ENCODE results near the gene MAGEA3.
"Not testable (repeated sequence)": the region's sequence is repeated elsewhere in the genome, so short reads cannot be mapped to it uniquely, and the experiment has no call there.

The MAGEA3 gene, protein sequence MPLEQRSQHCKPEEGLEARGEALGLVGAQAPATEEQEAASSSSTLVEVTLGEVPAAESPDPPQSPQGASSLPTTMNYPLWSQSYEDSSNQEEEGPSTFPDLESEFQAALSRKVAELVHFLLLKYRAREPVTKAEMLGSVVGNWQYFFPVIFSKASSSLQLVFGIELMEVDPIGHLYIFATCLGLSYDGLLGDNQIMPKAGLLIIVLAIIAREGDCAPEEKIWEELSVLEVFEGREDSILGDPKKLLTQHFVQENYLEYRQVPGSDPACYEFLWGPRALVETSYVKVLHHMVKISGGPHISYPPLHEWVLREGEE
- total RNA-seq, result 0 reads per million in 9 experiments

DNA sequence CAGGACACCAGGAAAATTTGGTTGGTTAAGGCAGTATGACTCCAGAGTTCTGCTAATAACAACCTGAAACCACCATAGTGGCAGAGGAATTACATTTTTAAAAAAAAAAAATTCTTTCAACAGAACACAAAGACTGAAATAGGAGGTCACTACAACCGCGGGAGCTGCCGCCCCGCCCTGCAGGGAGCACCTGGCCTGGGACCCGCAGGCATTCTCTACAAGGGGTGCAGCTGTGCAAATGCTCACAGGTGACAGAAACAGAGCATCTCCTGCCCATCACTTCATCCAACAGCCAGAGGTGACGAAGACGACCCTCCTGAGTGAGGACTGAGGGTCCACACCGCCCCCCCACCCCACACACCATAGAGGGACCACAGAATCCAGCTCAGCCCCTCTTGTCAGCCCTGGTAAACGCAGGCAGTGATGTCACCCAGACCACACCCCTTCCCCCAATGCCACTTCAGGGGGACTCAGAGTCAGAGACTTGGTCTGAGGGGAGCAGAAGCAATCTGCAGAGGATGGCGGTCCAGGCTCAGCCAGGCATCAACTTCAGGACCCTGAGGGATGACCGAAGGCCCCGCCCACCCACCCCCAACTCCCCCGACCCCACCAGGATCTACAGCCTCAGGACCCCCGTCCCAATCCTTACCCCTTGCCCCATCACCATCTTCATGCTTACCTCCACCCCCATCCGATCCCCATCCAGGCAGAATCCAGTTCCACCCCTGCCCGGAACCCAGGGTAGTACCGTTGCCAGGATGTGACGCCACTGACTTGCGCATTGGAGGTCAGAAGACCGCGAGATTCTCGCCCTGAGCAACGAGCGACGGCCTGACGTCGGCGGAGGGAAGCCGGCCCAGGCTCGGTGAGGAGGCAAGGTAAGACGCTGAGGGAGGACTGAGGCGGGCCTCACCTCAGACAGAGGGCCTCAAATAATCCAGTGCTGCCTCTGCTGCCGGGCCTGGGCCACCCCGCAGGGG is at the start of gene MAGEA3:
TSS of gene MAGEA3 (plus strand) at position 843 of the 980 bp plus-strand sequence. CDS start 2,039 bp downstream, outside the sequence.
- H3K27ac Mint-ChIP-seq; H3K9me3 Mint-ChIP-seq; H3K4me1 Mint-ChIP-seq (ENCODE audit: low read depth in 2 of 2); DNase-seq; ATAC-seq (replicated peaks); H3K36me3 Mint-ChIP-seq (ENCODE audit: insufficient read depth); H3K4me3 Mint-ChIP-seq; H3K27me3 Mint-ChIP-seq: not testable (repeated sequence)

DNA sequence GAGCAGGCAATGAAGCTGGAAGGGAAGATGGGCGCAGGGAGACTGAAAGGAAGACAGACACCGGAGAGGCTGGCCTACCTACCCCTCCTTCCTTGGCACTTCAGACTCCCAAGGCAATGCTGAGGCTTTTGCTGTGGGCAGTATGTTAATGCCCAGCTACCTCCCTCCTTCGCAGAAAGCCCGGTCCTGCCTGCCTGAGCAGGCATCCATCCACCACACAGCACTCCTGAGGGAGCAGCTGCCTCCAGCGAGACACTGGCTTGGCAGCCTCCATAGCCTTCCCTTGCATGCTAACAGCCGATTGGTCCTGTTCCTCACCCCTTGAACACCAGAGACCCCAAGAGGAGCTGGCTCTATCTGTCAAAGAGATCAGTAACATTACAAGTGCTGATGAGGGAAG is 46.5 kb upstream of the MAGEA3 start:
- ATAC-seq (replicated peaks), result no peak
- no peaks in the 10 kb centered on the region for H3K9me3 Mint-ChIP-seq
- peaks cover 4 to 33% of the 10 kb centered on the region in 2 donors for H3K27me3 Mint-ChIP-seq
- no peak for DNase-seq
- no peak overlapping the region for H3K27ac Mint-ChIP-seq
- no peak overlapping the region for H3K4me3 Mint-ChIP-seq
- no peaks in the 10 kb centered on the region for H3K36me3 Mint-ChIP-seq (ENCODE audit: insufficient read depth)
- H3K4me1 Mint-ChIP-seq (ENCODE audit: low read depth in 2 of 2), result no peaks in the 10 kb centered on the region

DNA sequence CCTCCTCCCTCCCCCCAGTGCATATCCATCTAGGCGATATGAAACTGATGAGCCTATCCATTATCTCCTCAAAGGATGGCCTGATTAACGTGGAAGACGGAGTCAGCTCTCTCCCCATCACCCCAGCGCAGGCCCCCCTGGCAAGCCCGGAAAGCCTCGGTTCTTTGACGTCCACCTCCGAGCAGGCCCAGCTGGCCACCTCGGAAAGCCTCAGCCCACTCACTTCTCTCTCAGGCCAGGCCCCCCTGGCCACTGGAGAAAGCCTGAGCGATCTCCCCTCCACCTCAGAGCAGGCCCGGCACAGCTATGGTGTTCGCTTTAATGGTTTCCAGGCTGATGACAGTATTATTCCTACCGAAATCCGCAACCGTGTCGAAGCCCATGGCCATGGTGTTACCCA is 46.1 kb upstream of the MAGEA3 start:
- no peaks in the 10 kb centered on the region for H3K36me3 Mint-ChIP-seq (ENCODE audit: insufficient read depth)
- DNase-seq, result no peak
- no peak overlapping the region for H3K27ac Mint-ChIP-seq
- H3K9me3 Mint-ChIP-seq, result no peaks in the 10 kb centered on the region
- no peak overlapping the region for H3K4me3 Mint-ChIP-seq
- no peak for ATAC-seq (replicated peaks)
- H3K4me1 Mint-ChIP-seq (ENCODE audit: low read depth in 2 of 2), result no peaks in the 10 kb centered on the region
- H3K27me3 Mint-ChIP-seq, result peaks cover 4 to 33% of the 10 kb centered on the region in 2 donors

DNA sequence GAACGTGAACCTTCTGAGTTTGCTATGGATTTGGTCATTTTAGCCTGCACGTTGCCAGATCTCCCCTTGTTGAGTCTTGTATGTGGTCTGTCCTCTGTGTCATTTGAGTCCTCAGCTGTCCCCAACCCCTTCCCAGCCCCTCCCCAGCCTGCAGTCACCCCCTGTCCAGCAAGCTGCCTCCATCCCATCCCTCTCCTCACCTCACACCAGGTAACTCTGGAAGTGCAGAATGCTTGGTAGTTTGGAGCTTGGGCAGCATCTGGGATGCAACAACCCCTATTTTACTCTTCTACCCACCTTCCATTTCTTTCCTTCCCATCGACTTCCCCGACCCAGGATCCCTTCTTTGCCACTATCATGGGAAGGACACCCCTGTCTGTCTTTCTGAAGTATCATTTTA is 42.5 kb upstream of the MAGEA3 start:
- DNase-seq (no peak), ATAC-seq (replicated peaks) (no peak)
- Mint-ChIP-seq H3K36me3 (ENCODE audit: insufficient read depth) (no peaks in the 10 kb centered on the region), H3K27ac (no peak overlapping the region), H3K4me3 (no peak overlapping the region), H3K4me1 (ENCODE audit: low read depth in 2 of 2) (no peaks in the 10 kb centered on the region), H3K9me3 (no peaks in the 10 kb centered on the region), H3K27me3 (peaks cover 4 to 22% of the 10 kb centered on the region in 2 donors)

DNA sequence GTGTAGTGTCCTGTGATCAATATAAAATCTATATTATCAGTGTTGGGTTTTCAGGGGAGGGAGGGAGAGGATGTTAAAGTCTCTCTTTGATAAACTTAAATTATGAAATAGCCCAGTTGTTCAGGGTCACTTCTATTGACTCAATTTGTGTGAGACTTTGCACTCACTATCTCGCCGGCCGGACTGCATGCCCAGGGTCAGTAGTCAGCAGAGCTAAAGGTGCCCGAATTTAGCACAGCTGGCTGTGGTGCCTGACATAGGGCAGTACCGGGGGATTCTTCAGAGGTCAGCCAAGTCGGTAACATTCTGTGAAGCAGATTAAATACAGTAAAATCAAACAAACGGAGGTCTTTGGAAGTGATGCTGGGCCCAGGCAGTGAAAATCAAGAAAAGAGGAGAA is 41.7 kb upstream of the MAGEA3 start:
- DNase-seq, result no peak
- H3K4me3 Mint-ChIP-seq, result no peak overlapping the region
- H3K9me3 Mint-ChIP-seq, result no peaks in the 10 kb centered on the region
- H3K4me1 Mint-ChIP-seq (ENCODE audit: low read depth in 2 of 2), result no peaks in the 10 kb centered on the region
- no peak overlapping the region for H3K27ac Mint-ChIP-seq
- H3K36me3 Mint-ChIP-seq (ENCODE audit: insufficient read depth), result no peaks in the 10 kb centered on the region
- no peak for ATAC-seq (replicated peaks)
- peaks cover 4 to 22% of the 10 kb centered on the region in 2 donors for H3K27me3 Mint-ChIP-seq

DNA sequence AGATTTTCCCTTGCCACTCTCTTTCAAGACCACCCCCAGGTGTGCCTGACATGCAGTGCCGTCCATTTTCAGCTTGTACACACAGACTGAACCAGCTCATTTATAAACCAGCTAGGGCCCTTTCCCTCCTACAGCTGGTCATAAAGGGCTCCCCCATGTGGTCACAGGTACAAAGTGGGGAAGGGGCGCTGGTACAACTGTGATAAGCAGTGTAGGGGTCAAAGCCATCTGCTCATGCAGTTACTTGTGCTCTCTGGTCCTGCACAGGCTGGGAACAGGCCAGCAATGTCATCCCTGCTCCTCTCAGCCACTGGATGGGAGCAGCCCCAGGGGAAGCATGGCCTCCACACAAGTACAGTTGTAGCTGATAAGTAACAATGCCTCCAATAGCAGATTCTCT is 40.3 kb upstream of the MAGEA3 start:
- no peak for DNase-seq
- no peak overlapping the region for H3K4me3 Mint-ChIP-seq
- no peaks in the 10 kb centered on the region for H3K9me3 Mint-ChIP-seq
- no peaks in the 10 kb centered on the region for H3K36me3 Mint-ChIP-seq (ENCODE audit: insufficient read depth)
- peaks cover 4 to 22% of the 10 kb centered on the region in 2 donors for H3K27me3 Mint-ChIP-seq
- no peak for ATAC-seq (replicated peaks)
- H3K27ac Mint-ChIP-seq, result no peak overlapping the region
- no peaks in the 10 kb centered on the region for H3K4me1 Mint-ChIP-seq (ENCODE audit: low read depth in 2 of 2)

DNA sequence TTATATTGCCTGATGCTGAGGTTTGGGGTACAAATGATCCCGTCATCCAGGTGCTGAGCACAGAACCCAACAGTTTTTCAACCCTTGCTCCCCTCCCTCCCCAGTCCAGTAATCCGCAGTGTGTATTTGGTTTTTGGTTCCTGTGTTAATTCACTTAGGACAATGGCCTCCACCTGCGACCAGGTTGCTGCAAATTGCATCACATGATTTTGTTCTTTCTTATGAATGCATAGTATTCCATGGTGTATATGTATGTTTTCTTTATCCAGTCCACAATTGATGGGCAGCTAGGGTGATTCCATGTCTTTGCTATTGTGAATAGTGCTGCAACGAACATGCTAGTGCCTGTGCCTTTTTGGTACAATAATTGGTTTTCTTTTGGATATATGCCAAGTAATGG is 35.5 kb upstream of the MAGEA3 start:
- Mint-ChIP-seq H3K9me3 (peaks cover 0 to 5% of the 10 kb centered on the region in 2 donors), H3K4me3 (no peak overlapping the region), H3K36me3 (ENCODE audit: insufficient read depth) (no peaks in the 10 kb centered on the region), H3K27me3 (no peaks in the 10 kb centered on the region), H3K4me1 (ENCODE audit: low read depth in 2 of 2) (no peaks in the 10 kb centered on the region), H3K27ac (no peak overlapping the region)
- ATAC-seq (replicated peaks) (no peak), DNase-seq (no peak)

DNA sequence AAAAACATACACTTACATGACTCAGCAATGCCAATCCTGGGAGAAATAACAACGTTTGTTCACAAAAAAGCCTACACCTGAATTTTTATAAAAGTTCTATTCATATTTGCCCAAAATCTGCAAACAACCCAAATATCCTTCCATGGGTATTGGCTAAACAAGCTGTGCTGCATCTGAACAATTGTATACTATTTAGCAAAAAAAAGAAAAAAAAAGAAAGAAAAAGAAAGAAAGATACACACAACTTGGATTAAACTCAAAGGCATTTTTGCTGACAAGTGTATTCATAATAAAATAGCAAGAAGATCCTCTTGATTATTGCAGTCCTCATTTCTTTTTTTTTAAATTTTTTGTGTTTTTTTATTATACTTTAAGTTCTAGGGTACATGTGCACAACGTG is 24.5 kb upstream of the MAGEA3 start:
- Mint-ChIP-seq H3K4me1 (ENCODE audit: low read depth in 2 of 2) (no peaks in the 10 kb centered on the region), H3K4me3 (no peak overlapping the region), H3K36me3 (ENCODE audit: insufficient read depth) (no peaks in the 10 kb centered on the region)

DNA sequence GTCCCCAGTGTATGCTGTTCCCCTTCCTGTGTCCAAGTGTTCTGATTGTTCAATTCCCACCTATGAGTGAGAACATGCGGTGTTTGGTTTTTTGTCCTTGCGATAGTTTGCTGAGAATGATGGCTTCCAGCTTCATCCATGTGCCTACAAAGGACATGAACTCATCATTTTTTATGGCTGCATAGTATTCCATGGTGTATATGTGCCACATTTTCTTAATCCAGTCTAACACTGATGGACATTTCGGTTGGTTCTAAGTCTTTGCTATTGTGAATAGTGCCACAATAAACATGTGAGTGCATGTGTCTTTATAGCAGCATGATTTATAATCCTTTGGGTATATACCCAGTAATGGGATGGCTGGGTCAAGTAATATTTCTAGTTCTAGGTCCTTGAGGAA is 23.9 kb upstream of the MAGEA3 start:
- H3K4me3 Mint-ChIP-seq; H3K27ac Mint-ChIP-seq; H3K36me3 Mint-ChIP-seq (ENCODE audit: insufficient read depth); H3K4me1 Mint-ChIP-seq (ENCODE audit: low read depth in 2 of 2); H3K9me3 Mint-ChIP-seq; DNase-seq; ATAC-seq (replicated peaks): not testable (repeated sequence)
- peaks cover 5 to 11% of the 10 kb centered on the region in 2 donors for H3K27me3 Mint-ChIP-seq

More for the DNA sequence above, 24.5 kb upstream of the MAGEA3 start:
- H3K9me3 Mint-ChIP-seq, result no peaks in the 10 kb centered on the region
- DNase-seq (no peak), ATAC-seq (replicated peaks) (no peak)
- no peak overlapping the region for H3K27ac Mint-ChIP-seq
- peaks cover 5 to 13% of the 10 kb centered on the region in 2 donors for H3K27me3 Mint-ChIP-seq

DNA sequence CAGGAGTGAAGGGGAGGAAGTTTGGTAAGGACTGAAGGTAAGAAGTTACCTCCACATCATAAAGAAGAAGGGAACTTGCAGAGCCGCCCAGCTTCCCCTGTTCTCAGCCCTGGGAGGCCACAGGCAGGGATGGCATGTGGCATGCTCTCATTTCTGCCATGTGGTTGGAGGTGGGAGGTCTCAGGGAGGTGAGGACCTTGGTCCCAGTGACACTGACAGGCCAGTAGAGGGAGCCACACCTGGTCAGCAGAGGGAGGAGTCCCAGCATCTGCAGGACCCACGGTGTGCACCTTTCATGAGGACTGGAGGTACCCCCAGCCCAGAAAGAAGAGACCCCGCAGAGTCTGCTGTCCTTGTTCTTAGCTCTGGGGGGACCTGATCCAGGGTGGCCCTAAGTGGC is 17.6 kb upstream of the MAGEA3 start:
- DNase-seq; H3K27me3 Mint-ChIP-seq; ATAC-seq (replicated peaks); H3K9me3 Mint-ChIP-seq; H3K4me3 Mint-ChIP-seq; H3K36me3 Mint-ChIP-seq (ENCODE audit: insufficient read depth); H3K4me1 Mint-ChIP-seq (ENCODE audit: low read depth in 2 of 2); H3K27ac Mint-ChIP-seq: not testable (repeated sequence)

DNA sequence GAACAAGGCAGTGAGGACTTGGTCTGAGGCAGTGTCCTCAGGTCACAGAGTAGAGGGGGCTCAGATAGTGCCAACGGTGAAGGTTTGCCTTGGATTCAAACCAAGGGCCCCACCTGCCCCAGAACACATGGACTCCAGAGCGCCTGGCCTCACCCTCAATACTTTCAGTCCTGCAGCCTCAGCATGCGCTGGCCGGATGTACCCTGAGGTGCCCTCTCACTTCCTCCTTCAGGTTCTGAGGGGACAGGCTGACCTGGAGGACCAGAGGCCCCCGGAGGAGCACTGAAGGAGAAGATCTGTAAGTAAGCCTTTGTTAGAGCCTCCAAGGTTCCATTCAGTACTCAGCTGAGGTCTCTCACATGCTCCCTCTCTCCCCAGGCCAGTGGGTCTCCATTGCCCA is 1.8 kb downstream of the MAGEA3 start:
- H3K9me3 Mint-ChIP-seq; DNase-seq; H3K27me3 Mint-ChIP-seq; H3K36me3 Mint-ChIP-seq (ENCODE audit: insufficient read depth); H3K4me3 Mint-ChIP-seq; ATAC-seq (replicated peaks); H3K27ac Mint-ChIP-seq; H3K4me1 Mint-ChIP-seq (ENCODE audit: low read depth in 2 of 2): not testable (repeated sequence)

DNA sequence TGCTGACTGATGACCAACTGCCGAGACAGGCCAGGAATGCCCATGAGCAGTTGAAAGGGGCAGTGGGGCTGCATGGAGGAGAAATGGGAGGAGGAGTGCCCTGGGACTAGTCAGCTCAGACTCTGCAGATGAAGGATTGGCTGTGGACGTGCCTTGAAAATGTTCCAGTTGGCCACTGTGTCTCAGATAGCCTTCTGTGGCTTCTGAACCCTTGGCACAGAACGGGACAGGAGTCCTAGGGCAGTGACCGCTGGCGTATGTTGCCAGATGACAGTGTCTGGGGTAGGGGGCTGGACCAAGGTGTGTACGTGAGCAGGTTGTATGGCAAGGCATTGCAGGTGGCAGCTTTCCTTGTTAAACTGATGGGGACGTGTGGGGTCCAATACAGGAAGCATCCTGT is 7.9 kb downstream of the MAGEA3 start:
- not testable (repeated sequence) for H3K27me3 Mint-ChIP-seq; ATAC-seq (replicated peaks); H3K36me3 Mint-ChIP-seq (ENCODE audit: insufficient read depth); H3K4me3 Mint-ChIP-seq; H3K27ac Mint-ChIP-seq; DNase-seq; H3K4me1 Mint-ChIP-seq (ENCODE audit: low read depth in 2 of 2); H3K9me3 Mint-ChIP-seq

DNA sequence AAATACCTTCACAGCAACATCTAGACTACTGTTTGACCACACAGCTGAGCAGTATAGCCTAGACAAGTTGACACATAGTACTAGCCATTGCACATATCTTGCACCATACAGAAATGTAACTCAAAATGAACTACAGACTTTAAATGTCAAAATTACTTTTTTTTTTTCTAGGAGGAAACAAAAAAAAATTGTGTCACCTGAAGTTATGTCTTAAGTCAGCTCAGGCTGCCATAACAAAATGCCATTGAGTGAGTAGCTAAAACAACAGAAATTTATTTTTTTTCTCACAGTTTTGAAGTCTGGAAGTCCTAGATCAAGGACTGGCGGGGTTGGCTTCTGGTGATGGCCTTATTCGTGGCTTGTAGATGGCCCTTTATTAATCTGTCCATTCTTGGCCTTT is 10.6 kb downstream of the MAGEA3 start, which contains the start of gene CSAG2:
TSS of gene CSAG2 (minus strand) at position 101 of the 400 bp plus-strand sequence. CDS start 161 bp downstream, outside the sequence.
- not testable (repeated sequence) for H3K36me3 Mint-ChIP-seq (ENCODE audit: insufficient read depth); H3K4me3 Mint-ChIP-seq; H3K9me3 Mint-ChIP-seq; H3K27me3 Mint-ChIP-seq; DNase-seq; ATAC-seq (replicated peaks); H3K27ac Mint-ChIP-seq; H3K4me1 Mint-ChIP-seq (ENCODE audit: low read depth in 2 of 2)

DNA sequence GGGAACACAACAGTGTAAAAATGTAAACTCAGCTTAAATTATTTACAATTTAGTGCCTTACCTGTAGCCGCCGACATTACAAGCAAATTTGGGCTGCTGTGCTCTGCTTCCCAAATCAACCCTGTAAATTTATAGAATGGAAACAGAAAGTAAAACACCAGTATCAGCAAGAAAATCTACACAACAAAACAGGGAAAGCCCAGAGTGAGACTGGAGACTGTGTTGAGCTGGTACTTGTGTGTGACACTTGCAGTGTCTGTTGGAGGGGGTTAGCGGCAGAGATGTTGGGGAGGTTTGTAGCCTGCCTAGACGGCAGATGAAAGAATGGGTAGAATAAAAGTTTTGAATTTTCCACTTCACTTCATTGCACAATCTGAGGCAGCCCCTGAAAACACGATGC is 14.6 kb downstream of the MAGEA3 start:
- not testable (repeated sequence) for H3K4me1 Mint-ChIP-seq (ENCODE audit: low read depth in 2 of 2); H3K9me3 Mint-ChIP-seq; H3K4me3 Mint-ChIP-seq; H3K27ac Mint-ChIP-seq; DNase-seq; ATAC-seq (replicated peaks); H3K36me3 Mint-ChIP-seq (ENCODE audit: insufficient read depth); H3K27me3 Mint-ChIP-seq
